Neural cell (in vitro differentiated cells): ENCODE results near the gene MCC.

Experiments
- EP300 ChIP-seq: fragments of 450-650 bp; conservative IDR thresholded peaks from 2 replicates; pipeline ENCODE4 v1.6.1; 2014; ENCODE audit warnings: antibody characterized with exemption, mild to moderate bottlenecking, moderate library complexity; ENCODE audit not compliant: poor library complexity, severe bottlenecking
- EZH2 ChIP-seq: fragments of 200-600, 300-800 bp; shearing (Covaris generic), sonication (generic); IDR thresholded peaks from 2 replicates; pipeline ENCODE4 v1.6.1; 2014; ENCODE audit warnings: antibody characterized with exemption, low read length, borderline replicate concordance, mild to moderate bottlenecking; ENCODE audit not compliant: insufficient read depth, poor library complexity, severe bottlenecking
- POLR2AphosphoS5 ChIP-seq: IDR thresholded peaks from 2 replicates; pipeline ENCODE4 v1.6.1; 2012
- RAD21 ChIP-seq: fragments of 450-650 bp; conservative IDR thresholded peaks from 2 replicates; pipeline ENCODE4 v1.6.1; 2014; ENCODE audit warnings: antibody characterized with exemption, mild to moderate bottlenecking, moderate library complexity
- SMC3 ChIP-seq: fragments of 450-650 bp; conservative IDR thresholded peaks from 2 replicates; pipeline ENCODE4 v1.6.1; 2014; ENCODE audit warnings: antibody characterized with exemption, mild to moderate bottlenecking, moderate library complexity; ENCODE audit not compliant: poor library complexity
- TAF1 ChIP-seq: IDR thresholded peaks from 2 replicates; pipeline ENCODE4 v1.6.1; 2012; ENCODE audit warnings: low read depth
- TF ChIP-seq, protein P1 (sequence below): fragments of 450-650 bp; IDR thresholded peaks from 2 replicates; pipeline ENCODE4 v1.5.1; 2014; ENCODE audit warnings: antibody characterized with exemption, mild to moderate bottlenecking, moderate library complexity; ENCODE audit not compliant: poor library complexity, severe bottlenecking

DNA sequence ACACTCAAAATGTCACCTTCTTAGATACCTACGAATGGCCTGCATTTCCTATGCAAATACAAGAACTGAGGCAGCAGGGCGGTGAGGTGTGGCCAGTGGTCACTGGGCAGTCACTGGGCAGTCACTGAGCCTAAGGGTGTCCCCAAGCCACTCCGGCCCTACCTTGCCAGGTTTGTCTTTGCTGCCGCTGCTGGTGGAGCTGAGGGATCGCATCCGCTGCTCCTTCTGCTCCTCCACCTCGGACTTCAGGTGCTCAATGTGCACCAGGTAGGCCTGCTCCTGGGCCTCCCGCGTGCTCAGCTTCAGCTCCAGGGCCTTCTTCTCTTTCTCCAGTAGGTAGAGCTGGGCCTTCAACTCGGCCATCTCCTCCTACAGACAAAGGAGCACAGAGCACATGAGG is 439.3 kb downstream of the MCC start:
- TF ChIP-seq, protein P1, sequence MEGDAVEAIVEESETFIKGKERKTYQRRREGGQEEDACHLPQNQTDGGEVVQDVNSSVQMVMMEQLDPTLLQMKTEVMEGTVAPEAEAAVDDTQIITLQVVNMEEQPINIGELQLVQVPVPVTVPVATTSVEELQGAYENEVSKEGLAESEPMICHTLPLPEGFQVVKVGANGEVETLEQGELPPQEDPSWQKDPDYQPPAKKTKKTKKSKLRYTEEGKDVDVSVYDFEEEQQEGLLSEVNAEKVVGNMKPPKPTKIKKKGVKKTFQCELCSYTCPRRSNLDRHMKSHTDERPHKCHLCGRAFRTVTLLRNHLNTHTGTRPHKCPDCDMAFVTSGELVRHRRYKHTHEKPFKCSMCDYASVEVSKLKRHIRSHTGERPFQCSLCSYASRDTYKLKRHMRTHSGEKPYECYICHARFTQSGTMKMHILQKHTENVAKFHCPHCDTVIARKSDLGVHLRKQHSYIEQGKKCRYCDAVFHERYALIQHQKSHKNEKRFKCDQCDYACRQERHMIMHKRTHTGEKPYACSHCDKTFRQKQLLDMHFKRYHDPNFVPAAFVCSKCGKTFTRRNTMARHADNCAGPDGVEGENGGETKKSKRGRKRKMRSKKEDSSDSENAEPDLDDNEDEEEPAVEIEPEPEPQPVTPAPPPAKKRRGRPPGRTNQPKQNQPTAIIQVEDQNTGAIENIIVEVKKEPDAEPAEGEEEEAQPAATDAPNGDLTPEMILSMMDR = no peak
- TF ChIP-seq TAF1 (no peak), SMC3 (no peak), EZH2 (no peak), POLR2AphosphoS5 (no peak), EP300 (no peak), RAD21 (no peak)
